ENCODE results near the gene TPM3.

- TF ChIP-seq CTCF (IDR thresholded peaks at IDR 0.05 in 8 of 11, conservative IDR thresholded peaks at IDR 0.05 in 3 of 11): no peak
- TF ChIP-seq POLR2AphosphoS5 (IDR thresholded peaks at IDR 0.05): no peak
- no peak for TF ChIP-seq POLR2A (IDR thresholded peaks at IDR 0.05)
Observed at GRCh38 chr1:154193821-154194220, 1.9 kb upstream of the TPM3 start.
